ENCODE data around the gene PHIP.

DNA sequence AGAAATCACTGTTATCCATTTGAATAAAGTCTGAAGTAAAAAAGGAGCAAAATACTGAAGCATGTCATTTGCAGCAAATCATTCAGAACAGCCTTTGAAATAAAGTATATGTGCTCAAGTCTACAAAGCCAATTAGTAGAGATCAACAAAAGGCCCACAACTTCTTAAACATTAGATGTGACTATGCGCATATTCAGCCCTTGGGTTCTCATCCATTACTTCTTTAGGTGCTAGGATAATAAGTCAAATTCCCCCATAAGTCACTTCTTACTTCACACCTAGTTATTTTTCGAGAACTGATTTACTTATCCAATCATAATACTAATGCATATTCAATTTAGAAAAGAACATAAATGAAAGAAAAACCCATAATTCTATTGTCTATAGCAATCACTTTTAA, 31.0 kb downstream of the PHIP start:
- TF ChIP-seq, protein P1, sequence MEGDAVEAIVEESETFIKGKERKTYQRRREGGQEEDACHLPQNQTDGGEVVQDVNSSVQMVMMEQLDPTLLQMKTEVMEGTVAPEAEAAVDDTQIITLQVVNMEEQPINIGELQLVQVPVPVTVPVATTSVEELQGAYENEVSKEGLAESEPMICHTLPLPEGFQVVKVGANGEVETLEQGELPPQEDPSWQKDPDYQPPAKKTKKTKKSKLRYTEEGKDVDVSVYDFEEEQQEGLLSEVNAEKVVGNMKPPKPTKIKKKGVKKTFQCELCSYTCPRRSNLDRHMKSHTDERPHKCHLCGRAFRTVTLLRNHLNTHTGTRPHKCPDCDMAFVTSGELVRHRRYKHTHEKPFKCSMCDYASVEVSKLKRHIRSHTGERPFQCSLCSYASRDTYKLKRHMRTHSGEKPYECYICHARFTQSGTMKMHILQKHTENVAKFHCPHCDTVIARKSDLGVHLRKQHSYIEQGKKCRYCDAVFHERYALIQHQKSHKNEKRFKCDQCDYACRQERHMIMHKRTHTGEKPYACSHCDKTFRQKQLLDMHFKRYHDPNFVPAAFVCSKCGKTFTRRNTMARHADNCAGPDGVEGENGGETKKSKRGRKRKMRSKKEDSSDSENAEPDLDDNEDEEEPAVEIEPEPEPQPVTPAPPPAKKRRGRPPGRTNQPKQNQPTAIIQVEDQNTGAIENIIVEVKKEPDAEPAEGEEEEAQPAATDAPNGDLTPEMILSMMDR (IDR thresholded peaks at IDR 0.05; ENCODE audit: low read depth, low read length) = no peak
- no peak for TF ChIP-seq MYC (IDR thresholded peaks at IDR 0.05; ENCODE audit: low read depth, low read length)
- TF ChIP-seq POLR2A (IDR thresholded peaks at IDR 0.05; ENCODE audit: extremely low read depth, insufficient read length) = no peak
- TF ChIP-seq, protein P2, sequence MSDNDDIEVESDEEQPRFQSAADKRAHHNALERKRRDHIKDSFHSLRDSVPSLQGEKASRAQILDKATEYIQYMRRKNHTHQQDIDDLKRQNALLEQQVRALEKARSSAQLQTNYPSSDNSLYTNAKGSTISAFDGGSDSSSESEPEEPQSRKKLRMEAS (IDR thresholded peaks at IDR 0.05; ENCODE audit: low read depth, low read length) = no peak
